Muscle layer of duodenum (tissue), 2 donors: ENCODE measurements around the gene ALDH1A3.

Experiments
- H3K27ac ChIP-seq: one replicate; pipeline ENCODE4 v1.7.0; 2013; ENCODE audit warnings: mild to moderate bottlenecking, low read length
- H3K27me3 ChIP-seq: one replicate; pipeline ENCODE4 v1.7.0; 2013; ENCODE audit warnings: low read depth, mild to moderate bottlenecking, control low read depth, low read length
- H3K36me3 ChIP-seq, 2 donors: one replicate each; pipeline ENCODE4 v1.7.0; 2013; ENCODE audit warnings: low read length in 2 of 2, control low read depth in 1 of 2, mild to moderate bottlenecking in 1 of 2; ENCODE audit not compliant: insufficient read depth in 2 of 2, control insufficient read depth in 1 of 2
- H3K4me1 ChIP-seq, 2 donors: one replicate each; pipeline ENCODE4 v1.7.0; 2013; ENCODE audit warnings: low read length in 2 of 2, mild to moderate bottlenecking in 2 of 2, control low read depth in 1 of 2, moderate library complexity in 1 of 2; ENCODE audit not compliant: insufficient read depth in 2 of 2, control insufficient read depth in 1 of 2
- H3K4me3 ChIP-seq, 2 donors: one replicate each; pipeline ENCODE4 v1.7.0; 2013; ENCODE audit warnings: low read length in 2 of 2, low read depth in 1 of 2, mild to moderate bottlenecking in 1 of 2
- H3K9me3 ChIP-seq, 2 donors: one replicate each; pipeline ENCODE4 v1.7.0; 2013; ENCODE audit warnings: low read length in 2 of 2, control low read depth in 1 of 2, mild to moderate bottlenecking in 1 of 2; ENCODE audit not compliant: control insufficient read depth in 1 of 2
- donor health status: healthy.

Gene ALDH1A3

DNA sequence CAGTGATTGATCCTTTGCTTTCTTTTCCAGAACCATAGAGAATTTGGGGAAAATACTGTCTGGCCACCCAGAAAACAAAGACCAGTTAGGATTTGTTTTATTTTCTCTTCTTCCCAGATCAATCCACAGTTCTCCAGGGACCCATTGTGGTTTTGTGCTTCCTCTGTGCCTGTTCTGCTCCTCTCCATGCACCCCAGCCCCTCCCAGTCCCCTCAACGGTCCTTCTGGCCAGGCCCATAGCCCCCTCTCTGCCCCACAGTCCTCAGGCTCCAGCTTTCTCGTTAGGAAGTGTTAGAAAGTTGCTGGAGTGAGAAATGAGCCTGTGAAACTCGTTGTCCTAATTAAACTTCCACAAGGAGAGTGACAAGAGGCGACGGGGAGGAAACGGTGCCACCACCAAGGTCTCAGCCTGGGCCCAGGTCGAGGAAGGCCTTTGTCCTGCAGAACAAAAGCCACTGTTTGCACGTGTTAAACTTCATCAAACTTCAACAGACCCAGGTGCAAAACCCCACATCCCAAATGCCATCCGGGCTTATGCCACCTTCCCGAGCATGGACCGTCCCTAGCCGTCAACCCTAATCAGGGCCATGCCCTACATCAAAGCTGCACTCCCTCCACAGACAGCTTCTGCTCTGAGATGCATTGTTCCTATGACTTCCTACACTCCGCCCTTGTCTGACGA, 18.7 kb upstream of the ALDH1A3 start:
- no peaks in the 10 kb centered on the region for H3K27me3 ChIP-seq
- no peak overlapping the region for H3K4me3 ChIP-seq
- H3K36me3 ChIP-seq = no peaks in the 10 kb centered on the region
- peaks cover 0 to 9% of the 10 kb centered on the region in 2 donors for H3K9me3 ChIP-seq
- H3K27ac ChIP-seq = no peak overlapping the region
- H3K4me1 ChIP-seq = peaks cover 0 to 12% of the 10 kb centered on the region in 2 donors

DNA sequence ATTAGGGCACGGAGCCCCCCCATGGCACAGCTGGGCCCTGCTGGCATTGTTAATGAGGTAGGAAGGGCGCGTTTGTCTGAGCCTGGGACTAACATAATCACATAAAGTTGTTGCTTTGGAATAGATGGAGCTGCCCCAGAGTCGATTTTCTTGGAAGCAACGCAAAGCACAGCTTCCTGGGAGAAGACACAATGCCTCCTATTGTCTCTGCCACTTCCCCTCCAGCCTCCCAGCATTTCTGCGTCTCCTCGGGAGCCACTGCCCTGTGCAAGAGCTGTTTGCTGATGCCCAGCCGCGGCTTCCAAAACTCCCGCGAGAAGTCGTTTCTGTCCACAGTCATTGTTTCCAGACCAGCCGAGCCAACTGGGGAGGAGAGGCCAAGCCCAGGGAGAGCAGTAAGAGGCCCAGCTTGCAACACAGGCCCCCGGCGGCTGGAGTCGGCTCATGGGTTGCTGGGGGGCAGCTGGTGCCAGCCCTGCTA, 18.1 kb upstream of the ALDH1A3 start:
- no peak overlapping the region for H3K27ac ChIP-seq
- H3K9me3 ChIP-seq = peaks cover 0 to 9% of the 10 kb centered on the region in 2 donors
- no peaks in the 10 kb centered on the region for H3K36me3 ChIP-seq

DNA sequence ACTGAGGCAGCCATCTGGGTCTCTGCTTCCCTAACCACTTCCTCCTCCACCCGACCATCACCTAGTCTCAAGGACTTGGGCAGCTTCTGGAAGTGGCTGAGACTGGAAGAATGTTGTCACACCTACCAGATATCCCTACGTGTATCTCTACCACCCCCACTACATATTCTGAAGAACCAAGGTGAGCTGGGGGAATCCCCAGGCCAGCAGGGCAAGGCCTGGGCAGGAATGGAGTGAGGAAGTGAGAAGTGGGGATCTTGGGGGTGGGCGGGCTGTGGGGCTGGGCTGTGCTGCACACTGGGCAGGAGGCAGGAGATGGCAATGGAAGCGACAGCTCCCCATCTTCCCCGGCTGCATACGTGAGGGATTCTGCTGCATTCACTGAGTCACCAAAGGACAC, 17.5 kb upstream of the ALDH1A3 start:
- H3K36me3 ChIP-seq = no peaks in the 10 kb centered on the region
- H3K27ac ChIP-seq = no peak overlapping the region
- no peak overlapping the region for H3K4me3 ChIP-seq
- H3K9me3 ChIP-seq = peaks cover 0 to 9% of the 10 kb centered on the region in 2 donors
- no peaks in the 10 kb centered on the region for H3K27me3 ChIP-seq
- peaks cover 0 to 12% of the 10 kb centered on the region in 2 donors for H3K4me1 ChIP-seq

More for the DNA sequence above, 18.1 kb upstream of the ALDH1A3 start:
- H3K4me1 ChIP-seq = peaks cover 0 to 12% of the 10 kb centered on the region in 2 donors
- H3K27me3 ChIP-seq = no peaks in the 10 kb centered on the region
- no peak overlapping the region for H3K4me3 ChIP-seq

DNA sequence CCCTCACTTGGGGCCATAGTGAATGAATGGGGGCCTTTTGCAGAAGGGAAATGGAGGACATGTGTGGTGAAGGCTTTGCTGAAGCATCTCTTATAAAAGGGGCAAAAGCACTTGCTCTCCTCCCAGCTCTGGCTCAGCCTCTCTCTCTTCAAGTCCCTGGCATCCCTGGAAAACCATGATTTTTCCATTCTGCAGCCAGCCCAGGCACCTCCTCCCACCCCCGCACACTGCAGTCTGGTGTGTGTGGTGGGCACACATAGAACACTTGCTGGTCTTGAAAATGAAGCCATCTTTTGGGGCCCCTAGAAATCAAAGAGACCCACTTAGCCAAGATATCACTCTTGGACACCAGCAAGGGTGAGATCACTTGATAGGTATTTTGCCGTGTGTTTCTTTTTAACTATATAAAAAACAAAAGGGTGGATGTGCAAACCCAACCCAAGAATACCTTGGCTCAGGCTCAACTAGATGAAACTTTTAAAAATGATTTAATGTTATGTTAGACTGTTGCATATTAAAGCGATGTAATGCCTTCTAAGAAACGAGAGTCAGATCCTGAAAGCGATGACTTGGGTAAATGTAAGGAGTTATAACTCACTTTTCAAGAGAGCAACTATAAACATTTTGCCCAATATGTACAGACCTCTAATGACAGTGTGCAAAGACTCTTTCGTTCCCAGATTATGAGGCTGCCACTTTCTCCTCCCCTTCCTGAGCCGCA, 16.4 kb upstream of the ALDH1A3 start:
- Histone ChIP-seq H3K36me3 (no peaks in the 10 kb centered on the region), H3K9me3 (peaks cover 0 to 9% of the 10 kb centered on the region in 2 donors), H3K27me3 (no peaks in the 10 kb centered on the region), H3K27ac (no peak overlapping the region), H3K4me3 (no peak overlapping the region), H3K4me1 (peaks cover 0 to 12% of the 10 kb centered on the region in 2 donors)

DNA sequence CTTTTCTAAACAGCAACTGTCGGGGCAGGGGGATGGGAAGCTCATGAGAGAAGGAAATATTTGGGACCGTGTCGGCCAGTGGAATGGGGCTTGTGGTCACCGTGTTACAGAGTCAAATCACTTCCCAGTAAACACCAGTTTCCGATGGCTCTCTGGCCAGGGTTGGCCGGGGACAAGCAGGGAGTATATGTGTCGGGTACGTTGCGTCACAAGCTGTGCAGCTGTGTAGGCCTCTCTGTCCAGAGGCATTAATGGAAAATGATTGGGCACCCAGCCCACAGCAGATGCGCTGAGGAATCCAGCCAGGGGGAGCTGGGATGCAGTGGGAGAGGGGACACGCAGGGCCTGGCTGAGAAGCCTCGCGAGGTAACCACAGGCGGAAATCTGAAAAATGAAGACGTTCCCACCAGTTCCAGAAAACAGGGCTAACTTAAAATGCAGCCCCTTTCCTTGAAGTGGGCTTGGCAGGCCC, 15.8 kb upstream of the ALDH1A3 start:
- peaks cover 0 to 12% of the 10 kb centered on the region in 2 donors for H3K4me1 ChIP-seq
- no peak overlapping the region for H3K4me3 ChIP-seq
- peaks cover 0 to 9% of the 10 kb centered on the region in 2 donors for H3K9me3 ChIP-seq
- no peaks in the 10 kb centered on the region for H3K36me3 ChIP-seq
- no peak overlapping the region for H3K27ac ChIP-seq
- no peaks in the 10 kb centered on the region for H3K27me3 ChIP-seq

DNA sequence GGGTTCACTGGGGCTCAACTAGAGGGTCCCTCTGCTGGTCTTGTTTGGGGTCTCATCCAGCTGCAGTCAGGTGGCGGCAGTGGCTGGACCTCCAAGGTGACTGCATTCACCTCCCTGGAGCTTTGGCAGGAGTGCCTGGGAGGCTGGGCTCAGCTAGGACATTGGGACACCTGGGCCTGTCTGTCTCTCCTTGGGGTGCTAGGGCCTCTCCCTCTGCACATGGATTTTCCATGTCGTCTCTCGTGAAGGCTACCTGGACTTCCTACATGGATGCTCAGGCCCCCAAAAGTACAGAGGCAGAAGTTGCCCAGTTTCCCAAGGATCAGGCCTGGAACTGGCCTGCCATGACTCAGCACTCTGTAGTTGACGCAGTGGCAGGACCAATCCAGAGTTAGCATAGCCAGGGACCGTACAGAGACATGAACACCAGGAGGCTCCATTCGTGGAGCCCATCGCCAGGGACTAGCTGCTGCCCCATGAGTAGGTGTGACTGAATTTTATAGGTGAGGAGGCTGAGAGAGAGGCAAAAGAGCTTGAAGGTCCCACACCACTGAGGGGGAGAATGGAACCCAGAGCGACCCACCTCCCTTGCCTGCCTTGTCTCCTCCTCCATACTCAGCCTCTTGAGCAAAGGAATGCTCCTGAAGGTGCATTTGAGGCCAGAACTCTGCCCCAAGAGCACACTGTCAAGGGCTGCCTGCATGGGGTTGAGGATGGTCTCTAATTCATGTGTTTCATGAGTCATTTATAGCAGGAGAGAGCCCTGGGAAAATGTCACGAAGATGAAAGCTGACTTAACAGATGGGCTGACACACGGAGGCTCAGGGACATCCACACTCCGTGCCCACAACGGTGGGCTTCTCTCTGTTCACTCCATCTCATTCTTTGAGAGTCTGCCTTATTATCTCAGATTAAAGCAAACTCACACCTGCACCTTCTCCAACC, 13.0 kb upstream of the ALDH1A3 start:
- Histone ChIP-seq H3K27ac (no peak overlapping the region), H3K4me3 (no peak overlapping the region), H3K27me3 (no peaks in the 10 kb centered on the region), H3K36me3 (no peaks in the 10 kb centered on the region), H3K4me1 (peaks cover 0 to 12% of the 10 kb centered on the region in 2 donors), H3K9me3 (peaks cover 0 to 3% of the 10 kb centered on the region in 2 donors)

DNA sequence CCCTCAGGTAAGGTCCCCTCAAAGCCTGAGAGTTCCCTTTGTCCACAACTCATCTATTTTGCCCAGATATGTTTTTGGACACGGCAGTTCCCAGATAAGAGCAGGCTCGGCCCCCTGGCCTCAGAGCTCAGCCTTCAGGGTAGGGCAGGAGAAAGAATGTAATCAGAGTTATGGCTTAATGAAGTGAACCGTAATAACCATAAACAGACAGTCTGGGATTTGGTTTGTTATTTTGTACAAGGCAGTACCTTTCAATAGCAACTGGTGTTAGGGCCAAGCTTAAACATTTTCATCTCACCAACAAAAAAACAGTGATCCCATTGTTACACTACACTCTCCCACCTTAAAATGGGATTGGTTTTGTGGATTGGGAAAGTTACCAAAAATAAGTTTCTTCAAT, 12.2 kb upstream of the ALDH1A3 start:
- H3K4me3 ChIP-seq = no peak overlapping the region
- H3K9me3 ChIP-seq = peaks cover 0 to 3% of the 10 kb centered on the region in 2 donors
- peaks cover 0 to 12% of the 10 kb centered on the region in 2 donors for H3K4me1 ChIP-seq
- H3K27me3 ChIP-seq = no peaks in the 10 kb centered on the region
- no peak overlapping the region for H3K27ac ChIP-seq
- no peaks in the 10 kb centered on the region for H3K36me3 ChIP-seq

DNA sequence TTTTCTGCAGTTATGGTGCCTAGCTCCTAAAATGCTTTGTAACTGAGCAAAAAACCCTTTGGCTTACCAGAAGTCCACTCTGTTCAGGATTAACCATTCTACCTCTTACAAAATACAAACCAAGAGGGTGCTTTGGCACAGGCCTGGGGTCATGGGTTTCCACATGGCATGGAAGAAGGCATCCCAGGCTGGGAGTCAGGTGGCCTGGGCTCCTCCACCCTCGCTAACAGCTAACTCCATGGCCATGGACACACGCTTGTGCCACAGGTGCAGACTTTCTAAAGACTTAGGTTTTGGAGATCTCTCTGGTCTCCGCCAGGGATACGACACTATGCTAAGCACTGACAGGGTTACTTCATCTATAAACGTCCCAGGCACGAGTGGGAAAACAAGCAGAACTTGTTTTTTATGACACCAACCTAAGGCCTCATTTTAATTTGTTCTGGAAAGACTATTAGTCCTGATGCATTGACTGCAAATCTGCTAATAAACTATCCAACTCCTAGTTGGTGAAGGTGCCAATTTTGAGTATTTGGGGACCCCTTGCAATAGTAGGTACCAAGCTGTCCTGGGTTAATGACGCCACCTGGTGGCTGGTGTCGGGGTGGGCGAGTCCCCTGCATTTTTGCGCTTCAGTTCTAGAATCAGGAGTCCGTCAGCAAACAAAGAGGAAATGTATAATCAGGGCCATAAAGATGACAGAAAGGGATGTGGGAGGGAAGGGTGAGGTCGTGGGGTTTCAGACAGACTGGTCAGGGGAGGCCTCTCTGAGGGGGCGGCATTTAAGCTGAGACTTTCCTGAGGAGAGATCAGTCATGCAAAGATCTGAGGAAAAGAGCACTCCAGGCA, 10.3 kb upstream of the ALDH1A3 start:
- Histone ChIP-seq H3K4me3 (no peak overlapping the region), H3K4me1 (no peaks in the 10 kb centered on the region), H3K36me3 (no peaks in the 10 kb centered on the region), H3K9me3 (peaks cover 0 to 3% of the 10 kb centered on the region in 2 donors), H3K27me3 (no peaks in the 10 kb centered on the region), H3K27ac (no peak overlapping the region)

DNA sequence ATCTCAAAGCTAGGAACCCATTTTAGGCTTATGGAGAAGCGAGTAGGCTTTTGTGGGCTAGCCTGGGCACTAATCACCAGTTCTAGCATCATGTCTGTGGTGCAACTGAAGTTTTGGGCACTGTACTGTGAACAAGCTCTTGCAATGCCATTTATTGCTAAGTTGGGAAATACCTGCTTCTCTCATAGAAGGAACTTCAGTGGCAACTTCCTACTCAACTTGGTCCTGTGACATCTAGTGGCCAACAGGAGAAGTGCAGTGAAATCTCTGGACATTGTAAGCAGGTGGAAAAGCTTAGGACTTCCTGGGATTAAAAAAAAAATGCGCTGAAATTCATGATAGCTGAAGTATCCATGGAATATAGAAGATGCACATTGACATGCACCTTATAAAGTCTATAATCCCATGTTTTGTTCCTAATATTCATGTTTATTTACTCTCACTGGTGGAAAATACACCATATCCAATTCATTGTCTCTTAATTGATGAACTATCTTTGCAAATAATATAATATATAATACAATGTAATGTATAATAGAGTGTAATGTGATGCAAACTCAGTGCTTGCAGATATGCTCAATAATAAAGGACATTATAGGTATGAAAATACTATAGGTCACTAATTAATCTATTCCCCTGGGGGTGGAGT, 6.5 kb upstream of the ALDH1A3 start:
- H3K36me3 ChIP-seq = no peaks in the 10 kb centered on the region
- H3K4me3 ChIP-seq = no peak overlapping the region
- H3K4me1 ChIP-seq = peaks cover 0 to 2% of the 10 kb centered on the region in 2 donors
- peaks cover 0 to 3% of the 10 kb centered on the region in 2 donors for H3K9me3 ChIP-seq
- no peak overlapping the region for H3K27ac ChIP-seq
- H3K27me3 ChIP-seq = peaks cover 8% of the 10 kb centered on the region

DNA sequence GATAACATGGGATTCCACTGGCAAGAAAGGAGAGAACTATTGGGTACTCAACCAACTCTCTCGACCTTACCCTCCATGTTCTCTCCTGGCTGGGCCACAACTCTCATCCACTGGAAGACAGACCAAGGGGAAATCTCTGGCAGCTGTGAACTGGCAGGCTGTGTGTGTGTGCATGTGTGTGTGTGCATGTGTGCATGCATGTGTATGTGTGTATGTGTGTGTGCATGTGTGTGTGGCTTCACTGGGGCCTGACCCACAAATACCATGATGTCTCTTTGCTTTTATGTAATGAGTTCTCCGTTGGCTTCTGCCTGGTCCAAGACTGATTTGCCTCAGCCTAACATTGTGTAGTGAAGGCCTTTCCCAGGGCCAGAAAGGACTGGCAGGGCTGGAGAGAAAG, 4.1 kb upstream of the ALDH1A3 start:
- no peaks in the 10 kb centered on the region for H3K36me3 ChIP-seq
- H3K27me3 ChIP-seq = peaks cover 19% of the 10 kb centered on the region
- H3K9me3 ChIP-seq = no peaks in the 10 kb centered on the region
- H3K4me1 ChIP-seq = peaks cover 0 to 8% of the 10 kb centered on the region in 2 donors
- H3K27ac ChIP-seq = no peak overlapping the region
- H3K4me3 ChIP-seq = no peak overlapping the region
